Dermis blood vessel endothelial cell (primary cell): ENCODE measurements around the gene CBX3. TPM values are rescaled to one million over a fixed set of nuclear protein-coding genes. Genes with fewer than 3 reads are reported as not detected.
"Not testable (repeated sequence)": the region's sequence is repeated elsewhere in the genome, so short reads cannot be mapped to it uniquely, and the experiment has no call there.

Experiments
- DNase-seq: peaks from one replicate; pipeline ENCODE4 v3.0.0; 2010
- total RNA-seq: library from RNA; depleted of rRNA; stranded (reverse); fragments of >200 nt; gene quantifications from 2 replicates; pipeline ENCODE4 v1.2.3, GENCODE V29; 2014

Gene CBX3
- total RNA-seq, 1 donor from 2014 or later, result 154 TPM

GRCh38 chr7:26202019-26202990 lies 760 bp downstream of the CBX3 start:
- peak; percentile 56 for DNase-seq

GRCh38 chr7:26203016-26203415 lies 1.5 kb downstream of the CBX3 start:
- DNase-seq, result no peak

- DNase-seq, result peak; percentile 45
Observed at GRCh38 chr7:26208040-26208439, 6.5 kb downstream of the CBX3 start.

- no peak for DNase-seq
Observed at GRCh38 chr7:26212921-26213718, 11.6 kb downstream of the CBX3 start.

- DNase-seq, result no peak
Observed at GRCh38 chr7:26213807-26214515, 12.4 kb downstream of the CBX3 start.

- no peak for DNase-seq
Observed at GRCh38 chr7:26216049-26216448, 14.5 kb downstream of the CBX3 start.

- DNase-seq, result no peak
Observed at GRCh38 chr7:26224359-26224758, 22.8 kb downstream of the CBX3 start.

GRCh38 chr7:26227987-26228386 lies 26.4 kb downstream of the CBX3 start:
- no peak for DNase-seq

GRCh38 chr7:26233902-26234511 lies 32.5 kb downstream of the CBX3 start:
- peak; percentile 30 for DNase-seq

GRCh38 chr7:26237035-26237807 lies 35.7 kb downstream of the CBX3 start:
- DNase-seq, result no peak

- DNase-seq, result no peak
Observed at GRCh38 chr7:26238032-26238431, 36.5 kb downstream of the CBX3 start.

- no peak for DNase-seq
Observed at GRCh38 chr7:26245150-26245549, 43.6 kb downstream of the CBX3 start.

GRCh38 chr7:26250239-26250638 lies 48.7 kb downstream of the CBX3 start:
- DNase-seq, result no peak

GRCh38 chr7:26261866-26262265 lies 60.3 kb downstream of the CBX3 start:
- not testable (repeated sequence) for DNase-seq

Other genes starting within 250 kb of the CBX3 start
- 33.4 and 38.6 TPM in 2 replicates for gene NFE2L3, start 49.5 kb upstream of the CBX3 start, total RNA-seq
- gene HNRNPA2B1, start 999 bp upstream of the CBX3 start, total RNA-seq, result 105 and 187 TPM in 2 replicates
- gene SNX10, start 90.1 kb downstream of the CBX3 start, total RNA-seq, result 8.4 and 9.4 TPM in 2 replicates